Measurements from ENCODE around the gene PELI2. TPM values are rescaled to one million over a fixed set of nuclear protein-coding genes. Genes with fewer than 3 reads are reported as not detected.

Gene PELI2
- total RNA-seq, 1 experiment from 2014 or later: 2.0 TPM

DNA sequence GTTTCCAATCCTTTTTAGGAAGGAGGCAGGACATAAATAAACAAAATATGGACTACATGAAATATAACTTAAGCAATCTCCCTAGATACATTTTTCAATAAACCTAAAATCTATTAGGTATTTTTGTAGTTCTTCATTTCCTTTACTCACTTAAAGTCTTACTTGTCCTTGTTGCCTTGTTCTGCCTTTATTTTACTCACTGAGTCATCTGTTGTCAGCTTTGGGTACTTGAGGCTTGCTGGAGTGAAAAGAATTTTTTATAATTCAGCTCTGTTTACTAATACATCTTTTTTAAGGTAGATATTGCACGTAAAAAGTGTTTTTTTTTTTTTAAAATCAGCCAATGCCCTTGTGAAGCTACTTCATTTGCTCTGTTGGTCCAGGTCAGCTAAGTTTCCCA lies 216.2 kb downstream of the PELI2 start:
- Histone ChIP-seq H3K79me2 (ENCODE audit: insufficient read depth, low read length) (no peaks in the 10 kb centered on the region), H3K27ac (ENCODE audit: low read depth, low read length) (no peak overlapping the region), H3K27me3 (ENCODE audit: insufficient read depth, low read length) (no peaks in the 10 kb centered on the region), H2AFZ (ENCODE audit: low read depth, low read length, poor library complexity, severe bottlenecking) (peak overlapping the region; percentile 81), H3K9ac (ENCODE audit: low read length) (no peak overlapping the region), H3K36me3 (ENCODE audit: control insufficient read depth in 1 of 2, insufficient read depth in 2 of 2, low read length in 2 of 2) (no peaks in the 10 kb centered on the region), H3K4me3 (replicated peaks in 1 of 2; ENCODE audit: low read depth in 1 of 2, low read length in 2 of 2) (no peak overlapping the region), H3K9me3 (ENCODE audit: control insufficient read depth in 1 of 2, insufficient read depth in 1 of 2, low read depth in 1 of 2, low read length in 2 of 2) (no peaks in the 10 kb centered on the region), H3K4me1 (ENCODE audit: control insufficient read depth in 1 of 2, insufficient read depth in 2 of 2, low read length in 2 of 2) (peaks cover 3 to 12% of the 10 kb centered on the region in 2 experiments; a peak in 2 of 4 replicates), H4K20me1 (ENCODE audit: insufficient read depth) (no peaks in the 10 kb centered on the region), H3K4me2 (ENCODE audit: low read length) (no peak overlapping the region), H3K9me2 (ENCODE audit: insufficient read depth) (no peaks in the 10 kb centered on the region)
- TF ChIP-seq TCF7L2 (IDR thresholded peaks at IDR 0.05; ENCODE audit: borderline replicate concordance, extremely low read depth, insufficient read depth, insufficient read length): no peak
- TF ChIP-seq, protein P1, sequence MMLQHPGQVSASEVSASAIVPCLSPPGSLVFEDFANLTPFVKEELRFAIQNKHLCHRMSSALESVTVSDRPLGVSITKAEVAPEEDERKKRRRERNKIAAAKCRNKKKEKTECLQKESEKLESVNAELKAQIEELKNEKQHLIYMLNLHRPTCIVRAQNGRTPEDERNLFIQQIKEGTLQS (IDR thresholded peaks at IDR 0.05): no peak
- no peak for TF ChIP-seq SIN3A (IDR thresholded peaks at IDR 0.05; ENCODE audit: low read depth)
- TF ChIP-seq JUND (IDR thresholded peaks at IDR 0.05): no peak
- no peak for TF ChIP-seq YY1 (IDR thresholded peaks at IDR 0.05; ENCODE audit: extremely low read depth, insufficient replicate concordance, low read depth, low read length)
- TF ChIP-seq, protein P2, sequence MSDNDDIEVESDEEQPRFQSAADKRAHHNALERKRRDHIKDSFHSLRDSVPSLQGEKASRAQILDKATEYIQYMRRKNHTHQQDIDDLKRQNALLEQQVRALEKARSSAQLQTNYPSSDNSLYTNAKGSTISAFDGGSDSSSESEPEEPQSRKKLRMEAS (IDR thresholded peaks at IDR 0.05): no peak
- no peak for TF ChIP-seq ZNF274 (IDR thresholded peaks at IDR 0.05; ENCODE audit: low read depth, low read length)
- TF ChIP-seq POLR2AphosphoS5 (IDR thresholded peaks at IDR 0.05; ENCODE audit: low read depth, low read length): no peak
- no peak for TF ChIP-seq FOSL1 (IDR thresholded peaks at IDR 0.05; ENCODE audit: low read depth)
- ChIA-PET RAD21 (ENCODE audit: low non-redundant PET in 1 of 2, low total read pairs in 2 of 2, uncharacterized antibody in 2 of 2, unreplicated experiment in 2 of 2) (interaction anchor here in 1 of 2 experiments (0.5 kb wide), 1 partner anchor 905 kb away, joined by 3 read pairs; no protein-coding TSS in a partner anchor), POLR2A (interaction anchor here (1.7 kb wide), 1 partner anchor 12 kb away, joined by 6 read pairs; no protein-coding TSS in a partner anchor), CTCF (no interaction called here)
- intact Hi-C loops (cut with micrococcal nuclease): loop anchor here (5.0 kb wide), 1 partner anchor 467 kb away; no protein-coding TSS in a partner anchor
- DNase-seq (ENCODE audit: low read depth, low spot score): no peak
- no peak for ATAC-seq
- BruUV-seq (replicated peaks): no TSS peak

DNA sequence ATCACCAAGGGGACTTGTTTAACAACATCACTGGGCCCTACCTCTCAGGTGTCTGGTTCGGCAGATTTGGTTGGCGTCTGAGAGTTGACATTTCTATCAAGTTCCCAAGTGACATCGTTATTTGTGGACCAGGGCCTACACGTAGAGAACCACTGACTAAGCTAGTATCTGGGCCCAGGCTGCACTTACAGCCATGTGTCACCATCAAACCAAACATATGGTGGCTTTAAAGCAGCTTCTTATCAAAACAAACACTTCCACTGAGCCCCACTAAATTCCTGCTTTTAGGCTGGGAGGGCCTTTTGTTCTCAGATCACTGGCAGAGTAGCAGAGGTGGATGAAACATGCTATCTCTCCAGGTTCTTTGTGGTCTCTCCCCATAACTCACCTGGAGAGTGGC lies 220.5 kb downstream of the PELI2 start:
- ChIA-PET RAD21 (ENCODE audit: low non-redundant PET in 1 of 2, low total read pairs in 2 of 2, uncharacterized antibody in 2 of 2, unreplicated experiment in 2 of 2) (no interaction called here), CTCF (interaction anchor here (1.6 kb wide), 1 partner anchor 900 kb away, joined by 4 read pairs; no protein-coding TSS in a partner anchor), POLR2A (no interaction called here)
- Histone ChIP-seq H4K20me1 (ENCODE audit: insufficient read depth) (no peaks in the 10 kb centered on the region), H3K36me3 (ENCODE audit: control insufficient read depth in 1 of 2, insufficient read depth in 2 of 2, low read length in 2 of 2) (no peaks in the 10 kb centered on the region), H3K9ac (ENCODE audit: low read length) (no peak overlapping the region), H3K4me2 (ENCODE audit: low read length) (no peak overlapping the region), H3K4me3 (replicated peaks in 1 of 2; ENCODE audit: low read depth in 1 of 2, low read length in 2 of 2) (no peak overlapping the region), H3K4me1 (ENCODE audit: control insufficient read depth in 1 of 2, insufficient read depth in 2 of 2, low read length in 2 of 2) (peaks cover 0 to 15% of the 10 kb centered on the region in 2 experiments; a peak in 2 of 4 replicates), H2AFZ (ENCODE audit: low read depth, low read length, poor library complexity, severe bottlenecking) (no peak overlapping the region), H3K27ac (ENCODE audit: low read depth, low read length) (no peak overlapping the region), H3K27me3 (ENCODE audit: insufficient read depth, low read length) (no peaks in the 10 kb centered on the region), H3K9me2 (ENCODE audit: insufficient read depth) (no peaks in the 10 kb centered on the region), H3K9me3 (ENCODE audit: control insufficient read depth in 1 of 2, insufficient read depth in 1 of 2, low read depth in 1 of 2, low read length in 2 of 2) (no peaks in the 10 kb centered on the region), H3K79me2 (ENCODE audit: insufficient read depth, low read length) (no peaks in the 10 kb centered on the region)
- intact Hi-C loops (cut with micrococcal nuclease): no loop called here
- ATAC-seq: no peak
- DNase-seq (ENCODE audit: low read depth, low spot score): no peak
- BruUV-seq (replicated peaks): no TSS peak
- TF ChIP-seq ELF1 (IDR thresholded peaks at IDR 0.05; ENCODE audit: borderline replicate concordance, low read depth): no peak
- TF ChIP-seq EGR1 (IDR thresholded peaks at IDR 0.05; ENCODE audit: low read depth): no peak
- TF ChIP-seq, protein P3, sequence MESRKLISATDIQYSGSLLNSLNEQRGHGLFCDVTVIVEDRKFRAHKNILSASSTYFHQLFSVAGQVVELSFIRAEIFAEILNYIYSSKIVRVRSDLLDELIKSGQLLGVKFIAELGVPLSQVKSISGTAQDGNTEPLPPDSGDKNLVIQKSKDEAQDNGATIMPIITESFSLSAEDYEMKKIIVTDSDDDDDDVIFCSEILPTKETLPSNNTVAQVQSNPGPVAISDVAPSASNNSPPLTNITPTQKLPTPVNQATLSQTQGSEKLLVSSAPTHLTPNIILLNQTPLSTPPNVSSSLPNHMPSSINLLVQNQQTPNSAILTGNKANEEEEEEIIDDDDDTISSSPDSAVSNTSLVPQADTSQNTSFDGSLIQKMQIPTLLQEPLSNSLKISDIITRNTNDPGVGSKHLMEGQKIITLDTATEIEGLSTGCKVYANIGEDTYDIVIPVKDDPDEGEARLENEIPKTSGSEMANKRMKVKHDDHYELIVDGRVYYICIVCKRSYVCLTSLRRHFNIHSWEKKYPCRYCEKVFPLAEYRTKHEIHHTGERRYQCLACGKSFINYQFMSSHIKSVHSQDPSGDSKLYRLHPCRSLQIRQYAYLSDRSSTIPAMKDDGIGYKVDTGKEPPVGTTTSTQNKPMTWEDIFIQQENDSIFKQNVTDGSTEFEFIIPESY (IDR thresholded peaks at IDR 0.05; ENCODE audit: extremely low read depth, insufficient replicate concordance, low read length): no peak
- no peak for TF ChIP-seq SRF (IDR thresholded peaks at IDR 0.05; ENCODE audit: low read depth)
- TF ChIP-seq, protein P2 (IDR thresholded peaks at IDR 0.05): no peak
- no peak for TF ChIP-seq SP1 (IDR thresholded peaks at IDR 0.05; ENCODE audit: low read depth)
- TF ChIP-seq JUND (IDR thresholded peaks at IDR 0.05): no peak
- no peak for TF ChIP-seq POLR2AphosphoS5 (IDR thresholded peaks at IDR 0.05; ENCODE audit: low read depth, low read length)
